Activated naive CD4-positive, alpha-beta T cell treated with anti-CD3 and anti-CD28 coated beads, Interleukin-2, amount 50 U/mL, for 24 hours (primary cell): ENCODE results near the gene NLGN1.
"Not testable (repeated sequence)": the region's sequence is repeated elsewhere in the genome, so short reads cannot be mapped to it uniquely, and the experiment has no call there.

Source experiments
- H3K27ac Mint-ChIP-seq: one replicate; pipeline ENCODE4 v1.8.0; 2021; ENCODE audit warnings: mild to moderate bottlenecking, mixed read lengths
- H3K27me3 Mint-ChIP-seq: one replicate; pipeline ENCODE4 v1.8.0; 2021; ENCODE audit warnings: mixed read lengths
- H3K36me3 Mint-ChIP-seq: one replicate; pipeline ENCODE4 v1.8.0; 2021; ENCODE audit warnings: mixed read lengths
- H3K4me1 Mint-ChIP-seq: one replicate; pipeline ENCODE4 v1.8.0; 2021; ENCODE audit warnings: mixed read lengths
- H3K4me3 Mint-ChIP-seq: one replicate; pipeline ENCODE4 v1.8.0; 2021; ENCODE audit warnings: mild to moderate bottlenecking, mixed read lengths
- H3K9me3 Mint-ChIP-seq: one replicate; pipeline ENCODE4 v1.8.0; 2021; ENCODE audit warnings: mixed read lengths

NLGN1 gene

DNA sequence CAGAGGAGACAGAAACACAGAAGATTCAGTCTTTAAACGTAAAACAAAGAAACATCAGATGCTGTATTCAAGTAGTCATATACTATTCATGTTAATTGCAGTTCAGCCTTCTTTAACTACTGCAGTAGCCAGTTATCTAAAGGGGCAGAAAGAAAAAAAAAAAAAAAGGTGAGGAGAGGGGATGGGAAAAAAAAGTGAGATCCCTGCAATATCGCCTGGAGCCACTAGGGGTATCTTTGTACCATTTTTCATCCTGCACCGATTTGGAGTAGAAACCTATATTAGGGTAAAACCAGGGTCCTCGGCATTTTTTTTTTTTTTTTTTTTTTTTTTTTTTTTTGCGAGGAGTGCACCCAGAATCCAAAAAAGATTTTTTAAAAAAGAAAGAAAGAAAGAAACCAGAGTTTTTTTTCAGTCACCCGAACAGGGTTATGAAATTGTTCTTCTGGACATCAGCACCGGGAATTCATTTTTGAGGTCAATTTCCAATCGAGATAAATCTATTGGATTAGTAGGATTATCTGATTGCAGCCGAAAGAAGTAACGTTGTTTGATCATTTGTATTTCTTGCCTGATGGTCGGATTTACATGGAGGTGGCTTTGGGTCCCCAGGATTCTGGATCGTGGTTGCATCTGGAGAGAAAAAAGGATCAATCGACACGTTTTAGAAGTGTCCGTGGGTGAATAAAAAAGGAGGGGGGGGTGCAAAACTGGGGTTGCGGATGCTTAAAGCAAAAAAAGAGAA, 186.7 kb downstream of the NLGN1 start:
- Mint-ChIP-seq H3K36me3 (peaks cover 1% of the 10 kb centered on the region), H3K9me3 (no peaks in the 10 kb centered on the region), H3K4me1 (peaks cover 8% of the 10 kb centered on the region), H3K27ac (no peak overlapping the region), H3K27me3 (peaks cover 14% of the 10 kb centered on the region), H3K4me3 (no peak overlapping the region)

DNA sequence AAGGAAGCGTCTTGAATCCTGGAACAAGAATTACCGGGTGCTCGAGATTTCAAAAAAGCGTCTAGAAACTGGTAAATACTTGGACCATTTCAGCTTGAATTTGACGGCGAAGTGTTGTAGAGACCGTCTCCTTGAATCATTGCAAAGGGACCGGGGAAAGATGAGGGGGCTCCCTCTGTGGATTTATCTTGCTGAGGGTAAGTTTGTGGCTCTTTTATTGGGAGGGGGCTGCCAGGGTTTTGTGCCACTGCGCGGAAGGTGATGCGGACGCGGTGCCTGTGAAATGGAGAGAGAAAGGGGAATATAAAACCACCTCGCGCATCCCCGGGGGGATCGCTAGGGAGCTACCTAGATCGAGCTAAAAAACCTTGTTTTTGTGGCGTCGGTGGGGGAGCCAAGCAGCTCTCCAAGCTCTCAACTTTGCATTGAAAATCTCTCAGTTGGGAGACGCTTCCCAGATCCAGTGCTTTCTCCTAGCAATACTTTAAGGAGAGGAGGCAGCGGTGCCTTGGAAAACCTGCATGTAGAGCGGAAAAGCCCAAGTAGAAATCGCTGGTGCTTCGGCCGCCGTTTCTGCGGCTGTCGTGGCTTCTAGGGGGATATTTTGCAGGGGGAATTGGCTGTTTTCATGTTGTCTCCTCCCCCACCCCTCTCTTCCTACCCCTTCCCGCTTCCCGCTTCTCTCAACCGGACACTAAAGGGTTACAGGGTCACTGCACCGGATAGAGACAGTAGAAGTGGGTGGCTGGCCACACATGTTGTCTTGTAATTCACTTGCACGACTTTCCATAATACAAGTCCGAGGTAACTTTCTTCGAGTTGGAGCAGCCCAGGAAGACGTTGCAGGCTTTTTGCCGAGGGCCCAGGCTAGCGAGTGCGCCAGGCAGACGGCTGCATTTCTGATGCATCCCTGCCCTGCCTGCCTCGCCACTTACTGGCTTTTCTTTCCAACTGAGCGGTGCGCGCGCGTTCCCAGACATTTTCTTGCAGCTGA, 187.6 kb downstream of the NLGN1 start:
- Mint-ChIP-seq H3K4me1 (peaks cover 8% of the 10 kb centered on the region), H3K27me3 (peaks cover 14% of the 10 kb centered on the region), H3K4me3 (no peak overlapping the region), H3K27ac (no peak overlapping the region), H3K9me3 (no peaks in the 10 kb centered on the region), H3K36me3 (peaks cover 1% of the 10 kb centered on the region)

DNA sequence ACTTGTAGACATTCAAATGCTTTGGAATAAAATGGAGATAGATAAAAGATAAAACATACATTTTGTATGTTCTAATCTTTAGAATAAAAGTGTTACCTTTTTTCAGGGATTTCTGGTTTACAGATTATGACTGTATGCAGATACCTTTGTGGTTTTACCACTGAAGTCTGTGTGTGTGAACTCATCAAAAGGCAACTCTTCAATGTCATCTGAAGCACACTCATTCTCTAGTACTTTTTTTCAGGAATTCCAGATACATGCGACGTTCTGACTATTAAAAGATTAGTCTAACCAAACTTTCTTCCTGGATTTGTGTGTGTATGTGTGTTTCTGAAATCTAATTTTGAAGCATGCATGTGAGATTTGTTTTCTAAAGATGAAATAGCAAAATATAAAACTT, 188.6 kb downstream of the NLGN1 start:
- H3K27me3 Mint-ChIP-seq, result peaks cover 14% of the 10 kb centered on the region
- no peak overlapping the region for H3K4me3 Mint-ChIP-seq
- no peaks in the 10 kb centered on the region for H3K9me3 Mint-ChIP-seq
- H3K36me3 Mint-ChIP-seq, result peaks cover 1% of the 10 kb centered on the region
- H3K4me1 Mint-ChIP-seq, result peaks cover 8% of the 10 kb centered on the region
- no peak overlapping the region for H3K27ac Mint-ChIP-seq

DNA sequence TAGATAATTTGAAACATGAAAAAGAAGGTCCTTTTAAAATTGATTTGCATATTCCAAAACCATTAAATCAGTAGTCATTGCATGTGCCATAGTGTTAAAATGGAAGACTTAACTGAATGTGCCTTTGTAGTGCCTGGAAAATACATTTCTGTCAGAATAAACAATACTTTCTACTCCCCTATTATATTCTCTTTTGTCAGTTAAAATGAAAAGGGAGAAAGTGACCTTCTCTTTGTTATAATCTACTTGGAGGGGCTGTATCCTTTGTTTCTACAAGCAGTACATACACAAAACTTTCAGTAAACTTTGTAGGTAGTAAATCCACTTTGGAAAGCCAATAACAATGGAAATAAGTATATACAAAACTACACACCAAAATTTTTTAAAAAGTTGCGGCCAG, 189.5 kb downstream of the NLGN1 start:
- Mint-ChIP-seq H3K4me1 (peaks cover 8% of the 10 kb centered on the region), H3K36me3 (peaks cover 1% of the 10 kb centered on the region), H3K4me3 (no peak overlapping the region), H3K27ac (no peak overlapping the region), H3K9me3 (no peaks in the 10 kb centered on the region), H3K27me3 (peaks cover 14% of the 10 kb centered on the region)

DNA sequence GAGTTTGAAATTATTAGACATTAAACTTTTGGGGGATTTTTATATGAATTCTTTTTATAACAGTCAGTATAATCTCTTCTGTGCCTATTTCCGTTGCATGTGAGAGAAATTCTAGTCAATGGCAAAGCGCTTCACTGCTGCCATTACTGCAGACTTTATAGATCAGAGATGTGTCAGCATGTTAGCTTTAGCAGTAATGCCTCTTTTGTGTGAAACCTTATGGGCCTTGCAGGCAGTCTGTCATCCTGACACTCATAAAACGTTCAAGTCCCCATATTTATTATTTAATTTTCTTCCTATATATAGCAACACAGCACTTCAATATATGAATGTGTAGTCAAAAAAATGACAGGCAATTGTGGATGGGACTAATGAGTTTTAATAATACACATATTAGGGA, 191.0 kb downstream of the NLGN1 start:
- Mint-ChIP-seq H3K9me3 (peaks cover 9% of the 10 kb centered on the region), H3K4me1 (peaks cover 8% of the 10 kb centered on the region), H3K36me3 (peaks cover 1% of the 10 kb centered on the region), H3K4me3 (no peak overlapping the region), H3K27me3 (peaks cover 14% of the 10 kb centered on the region), H3K27ac (no peak overlapping the region)

DNA sequence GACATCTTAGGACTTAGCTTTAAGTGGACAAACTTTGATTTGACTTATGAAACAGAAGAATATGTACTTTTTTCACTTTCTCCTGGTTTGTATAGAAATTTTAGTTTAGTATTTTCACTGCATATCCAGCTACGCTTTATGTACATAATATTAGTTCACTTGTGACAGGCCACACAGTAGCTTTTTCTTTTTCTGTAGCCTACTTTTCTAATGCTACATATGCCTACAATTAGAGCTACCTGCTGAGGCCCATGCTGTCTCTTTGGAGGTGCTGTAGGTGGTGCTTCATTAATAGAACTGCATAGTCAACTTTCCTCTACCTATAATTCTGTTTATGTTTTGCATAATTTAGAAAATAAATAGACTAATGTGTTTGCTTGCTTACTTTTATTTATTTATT, 191.6 kb downstream of the NLGN1 start:
- Mint-ChIP-seq H3K4me1 (peaks cover 8% of the 10 kb centered on the region), H3K36me3 (peaks cover 1% of the 10 kb centered on the region), H3K9me3 (peaks cover 12% of the 10 kb centered on the region), H3K27ac (no peak overlapping the region), H3K4me3 (no peak overlapping the region), H3K27me3 (peaks cover 14% of the 10 kb centered on the region)

DNA sequence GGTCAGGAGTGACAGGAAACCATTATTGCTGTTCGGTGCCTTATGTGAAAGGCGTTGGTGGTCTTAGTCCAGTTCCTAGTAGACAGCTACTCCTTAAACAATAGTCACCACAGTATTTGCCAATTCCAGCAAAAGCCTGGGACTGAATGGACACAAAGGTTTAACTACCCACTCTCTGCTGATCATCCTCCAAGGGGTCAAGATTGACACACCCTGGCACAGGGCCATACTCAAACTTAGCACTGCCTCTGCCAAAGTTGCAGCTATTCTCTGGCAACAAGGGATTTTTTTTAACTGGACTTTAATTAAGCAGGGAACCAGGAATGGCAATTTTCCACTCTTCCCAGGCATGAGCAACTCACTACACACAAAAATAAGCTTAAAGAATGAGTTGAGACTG, 193.9 kb downstream of the NLGN1 start:
- H3K4me3 Mint-ChIP-seq, result no peak overlapping the region
- peaks cover 12% of the 10 kb centered on the region for H3K9me3 Mint-ChIP-seq
- H3K4me1 Mint-ChIP-seq, result no peaks in the 10 kb centered on the region
- no peaks in the 10 kb centered on the region for H3K36me3 Mint-ChIP-seq
- no peak overlapping the region for H3K27ac Mint-ChIP-seq
- H3K27me3 Mint-ChIP-seq, result peaks cover under 1% of the 10 kb centered on the region

DNA sequence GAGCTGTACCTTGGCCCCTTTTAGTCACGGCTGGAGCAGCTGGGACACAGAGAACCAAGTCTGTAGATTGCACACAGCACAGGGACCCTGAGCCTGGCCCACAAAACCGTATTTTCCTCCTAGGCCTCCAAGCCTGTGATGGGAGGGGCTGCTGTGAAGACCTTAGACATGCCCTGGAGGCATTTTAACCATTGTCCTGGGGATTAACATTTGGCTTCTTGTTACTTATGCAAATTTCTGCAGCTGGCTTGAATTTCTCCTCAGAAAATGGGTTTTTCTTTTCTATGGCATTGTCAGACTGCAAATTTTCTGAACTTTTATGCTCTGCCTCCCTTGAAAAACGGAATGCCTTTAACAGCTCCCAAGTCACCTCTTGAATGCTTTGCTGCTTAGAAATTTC, 197.3 kb downstream of the NLGN1 start:
- H3K27me3 Mint-ChIP-seq, H3K4me1 Mint-ChIP-seq, H3K4me3 Mint-ChIP-seq, H3K36me3 Mint-ChIP-seq, H3K27ac Mint-ChIP-seq: not testable (repeated sequence)
- peaks cover 12% of the 10 kb centered on the region for H3K9me3 Mint-ChIP-seq

DNA sequence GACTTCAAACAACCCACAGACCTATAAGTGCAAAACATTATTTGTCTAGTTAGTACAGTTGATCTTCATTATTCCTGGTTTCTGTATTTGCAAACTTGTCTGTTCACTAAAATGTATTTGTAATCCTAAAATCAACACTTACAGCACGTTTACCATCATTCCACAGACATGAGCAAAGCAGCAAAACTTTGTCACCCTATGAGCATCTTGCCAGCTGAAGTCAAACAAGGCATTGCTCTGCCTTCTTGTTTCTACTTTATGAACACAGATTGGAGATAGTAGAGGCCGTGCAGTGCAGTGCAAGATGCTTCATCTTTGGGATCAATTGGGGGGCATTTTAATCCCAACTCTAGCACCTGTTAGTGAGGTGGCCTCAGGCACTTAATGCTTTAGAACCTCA, 202.1 kb downstream of the NLGN1 start:
- H3K4me1 Mint-ChIP-seq, result no peaks in the 10 kb centered on the region
- no peaks in the 10 kb centered on the region for H3K36me3 Mint-ChIP-seq
- no peak overlapping the region for H3K27ac Mint-ChIP-seq
- H3K4me3 Mint-ChIP-seq, result no peak overlapping the region
- no peaks in the 10 kb centered on the region for H3K9me3 Mint-ChIP-seq
- no peaks in the 10 kb centered on the region for H3K27me3 Mint-ChIP-seq

DNA sequence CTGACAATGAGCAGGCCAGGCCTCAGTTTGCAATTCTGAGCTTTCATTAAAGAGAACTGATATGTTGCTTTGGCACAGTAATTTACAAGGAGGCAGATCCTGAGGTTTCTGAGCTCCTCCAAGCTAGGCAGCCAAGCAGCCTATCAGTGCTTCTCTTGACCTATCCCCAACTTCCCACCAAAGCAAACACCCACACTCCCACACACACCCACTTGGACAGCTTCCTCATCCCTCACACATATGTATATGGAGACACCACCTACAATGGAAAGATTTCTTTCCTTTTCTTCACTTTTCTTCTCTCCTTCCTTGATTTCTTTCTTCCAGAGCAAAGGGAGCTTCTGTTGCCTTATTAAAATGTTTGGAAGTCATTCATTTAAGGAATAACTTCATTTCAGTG, 217.0 kb downstream of the NLGN1 start:
- H3K4me3 Mint-ChIP-seq, result no peak overlapping the region
- peaks cover 23% of the 10 kb centered on the region for H3K9me3 Mint-ChIP-seq
- no peaks in the 10 kb centered on the region for H3K36me3 Mint-ChIP-seq
- no peaks in the 10 kb centered on the region for H3K4me1 Mint-ChIP-seq
- H3K27ac Mint-ChIP-seq, result no peak overlapping the region
- no peaks in the 10 kb centered on the region for H3K27me3 Mint-ChIP-seq

DNA sequence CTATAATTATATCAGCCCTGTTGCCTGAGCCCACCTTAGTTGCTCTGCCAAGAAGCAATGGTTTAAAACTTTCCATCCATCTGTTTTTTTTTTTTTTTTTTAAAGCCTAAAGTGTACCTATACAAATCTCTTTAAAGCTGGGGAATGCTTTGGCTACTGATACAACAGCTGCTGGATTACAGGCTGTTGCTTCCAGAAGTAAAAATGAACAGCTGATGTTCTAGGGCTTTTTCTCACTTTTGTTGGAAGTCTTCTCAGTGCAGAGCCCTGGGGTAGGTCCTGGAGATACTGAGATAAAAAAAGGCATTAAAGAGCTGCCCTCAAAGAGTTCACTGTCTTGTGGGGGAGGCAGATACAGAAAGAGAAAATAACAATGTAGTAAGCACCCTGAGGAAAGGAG, 218.1 kb downstream of the NLGN1 start:
- H3K36me3 Mint-ChIP-seq, result no peaks in the 10 kb centered on the region
- H3K9me3 Mint-ChIP-seq, result peaks cover 14% of the 10 kb centered on the region
- H3K4me3 Mint-ChIP-seq, result no peak overlapping the region
- H3K4me1 Mint-ChIP-seq, result no peaks in the 10 kb centered on the region
- H3K27ac Mint-ChIP-seq, result no peak overlapping the region
- no peaks in the 10 kb centered on the region for H3K27me3 Mint-ChIP-seq

DNA sequence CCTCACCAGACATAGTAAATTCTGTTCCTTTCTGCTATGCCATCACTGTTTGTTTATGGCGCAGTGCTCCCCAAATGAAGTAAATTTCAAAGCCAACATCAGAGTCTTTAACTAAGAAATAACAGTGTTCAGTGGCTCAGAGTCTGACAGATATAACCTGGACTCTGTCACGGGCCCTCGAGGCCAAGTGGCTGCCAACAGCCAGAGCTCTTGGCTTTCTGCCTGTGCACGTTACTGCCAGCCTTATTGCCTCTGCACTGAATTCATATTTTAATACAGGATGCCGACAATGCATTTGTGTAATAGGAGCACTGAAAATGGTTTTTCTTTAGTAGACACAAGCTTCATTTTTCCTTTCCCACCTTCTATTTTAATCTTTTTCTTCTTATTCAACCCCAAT, 219.9 kb downstream of the NLGN1 start:
- Mint-ChIP-seq H3K27ac (no peak overlapping the region), H3K36me3 (no peaks in the 10 kb centered on the region), H3K9me3 (peaks cover 15% of the 10 kb centered on the region), H3K27me3 (no peaks in the 10 kb centered on the region), H3K4me3 (no peak overlapping the region), H3K4me1 (no peaks in the 10 kb centered on the region)

DNA sequence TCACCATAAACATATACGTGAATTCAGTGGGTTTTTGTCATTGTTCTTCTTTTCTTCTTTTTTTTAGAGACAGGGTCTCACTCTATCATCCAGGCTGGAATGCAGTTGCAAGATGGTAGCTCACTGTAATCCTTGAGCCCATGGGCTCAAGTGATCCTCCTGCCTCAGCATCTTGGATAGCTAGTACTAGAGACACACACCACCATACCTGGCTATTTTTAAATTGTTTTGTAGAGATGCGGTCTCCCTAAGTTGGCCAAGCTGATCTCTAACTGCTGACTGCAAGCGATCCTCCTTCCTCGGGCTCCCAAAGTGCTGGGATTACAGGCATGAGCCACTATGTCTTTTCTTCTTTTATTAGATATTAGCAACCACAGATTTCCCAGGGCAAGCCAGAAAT, 220.6 kb downstream of the NLGN1 start:
- no peaks in the 10 kb centered on the region for H3K4me1 Mint-ChIP-seq
- no peaks in the 10 kb centered on the region for H3K27me3 Mint-ChIP-seq
- no peak overlapping the region for H3K27ac Mint-ChIP-seq
- peaks cover 15% of the 10 kb centered on the region for H3K9me3 Mint-ChIP-seq
- no peak overlapping the region for H3K4me3 Mint-ChIP-seq
- no peaks in the 10 kb centered on the region for H3K36me3 Mint-ChIP-seq

DNA sequence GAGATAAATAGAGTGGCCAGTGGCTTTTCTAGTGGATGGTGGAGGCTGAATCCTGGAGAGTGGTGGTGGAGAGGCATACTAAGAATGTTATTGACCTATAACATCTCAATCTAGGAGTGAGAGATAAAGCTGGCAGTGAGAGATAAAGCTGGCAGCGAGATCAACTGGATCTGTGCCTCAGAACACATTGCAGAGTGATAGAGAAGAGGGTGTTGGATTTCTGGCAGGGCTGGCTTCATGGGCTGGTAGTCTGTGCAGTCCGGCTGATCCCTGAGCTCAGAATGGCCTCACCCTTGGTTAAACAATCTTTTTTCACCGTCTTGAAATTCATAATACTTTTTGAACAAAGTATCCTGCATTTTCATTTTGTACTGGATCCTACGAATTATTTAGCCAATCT, 221.2 kb downstream of the NLGN1 start:
- no peak overlapping the region for H3K27ac Mint-ChIP-seq
- H3K9me3 Mint-ChIP-seq, result peaks cover 15% of the 10 kb centered on the region
- no peak overlapping the region for H3K4me3 Mint-ChIP-seq
- H3K36me3 Mint-ChIP-seq, result no peaks in the 10 kb centered on the region
- no peaks in the 10 kb centered on the region for H3K27me3 Mint-ChIP-seq
- H3K4me1 Mint-ChIP-seq, result no peaks in the 10 kb centered on the region

DNA sequence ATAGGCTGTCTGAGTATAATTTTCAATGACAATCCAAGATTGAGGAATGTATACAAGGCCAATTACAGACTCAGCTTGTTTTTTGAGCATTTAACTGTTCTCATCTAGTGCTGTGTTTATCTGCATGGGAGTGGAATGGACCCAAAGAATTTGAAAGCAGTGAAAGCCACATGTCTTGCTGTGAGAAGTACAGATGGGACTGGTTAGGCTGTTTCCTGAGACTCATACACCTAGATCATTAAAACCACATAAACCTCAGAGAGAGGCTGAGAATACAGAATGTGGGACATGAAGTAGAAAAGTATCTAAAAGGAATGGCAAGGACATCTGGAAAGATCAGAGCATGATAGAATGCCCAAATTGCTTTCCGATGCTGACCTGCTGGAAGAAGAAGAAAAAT, 224.6 kb downstream of the NLGN1 start:
- Mint-ChIP-seq H3K9me3 (peaks cover 8% of the 10 kb centered on the region), H3K27me3 (no peaks in the 10 kb centered on the region), H3K27ac (no peak overlapping the region), H3K4me1 (no peaks in the 10 kb centered on the region), H3K4me3 (no peak overlapping the region), H3K36me3 (no peaks in the 10 kb centered on the region)

DNA sequence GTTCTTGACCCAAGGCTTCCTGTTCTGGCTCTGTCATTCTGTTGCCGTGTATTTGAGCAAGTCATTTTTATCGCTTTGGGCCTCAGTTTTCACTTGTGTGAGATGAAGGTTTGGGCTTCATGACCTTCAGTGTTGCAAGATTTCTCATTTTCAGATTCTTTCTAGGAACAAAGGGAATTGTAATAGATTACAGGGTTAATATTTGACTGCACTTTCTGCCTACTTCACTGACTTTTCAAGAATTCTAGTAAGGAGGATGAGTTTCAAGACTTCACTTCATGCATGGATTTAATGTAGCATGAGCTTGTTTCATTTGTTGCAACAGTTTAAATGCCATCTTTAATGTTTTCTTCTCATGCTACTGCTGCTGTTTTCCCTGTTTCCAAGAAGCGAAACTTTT, 226.5 kb downstream of the NLGN1 start:
- H3K9me3 Mint-ChIP-seq, result peaks cover 5% of the 10 kb centered on the region
- no peaks in the 10 kb centered on the region for H3K4me1 Mint-ChIP-seq
- H3K4me3 Mint-ChIP-seq, result no peak overlapping the region
- no peaks in the 10 kb centered on the region for H3K36me3 Mint-ChIP-seq
- no peaks in the 10 kb centered on the region for H3K27me3 Mint-ChIP-seq
- no peak overlapping the region for H3K27ac Mint-ChIP-seq
